GM18498 (cell line): ENCODE data around the gene EIF3D.

Source experiments
- ATAC-seq: cut with Tn5 transposase; IDR thresholded peaks from one replicate; pipeline ENCODE4 v1.9.1; 2021; ENCODE audit warnings: mild to moderate bottlenecking, moderate library complexity; ENCODE audit not compliant: unreplicated experiment

The EIF3D gene

DNA sequence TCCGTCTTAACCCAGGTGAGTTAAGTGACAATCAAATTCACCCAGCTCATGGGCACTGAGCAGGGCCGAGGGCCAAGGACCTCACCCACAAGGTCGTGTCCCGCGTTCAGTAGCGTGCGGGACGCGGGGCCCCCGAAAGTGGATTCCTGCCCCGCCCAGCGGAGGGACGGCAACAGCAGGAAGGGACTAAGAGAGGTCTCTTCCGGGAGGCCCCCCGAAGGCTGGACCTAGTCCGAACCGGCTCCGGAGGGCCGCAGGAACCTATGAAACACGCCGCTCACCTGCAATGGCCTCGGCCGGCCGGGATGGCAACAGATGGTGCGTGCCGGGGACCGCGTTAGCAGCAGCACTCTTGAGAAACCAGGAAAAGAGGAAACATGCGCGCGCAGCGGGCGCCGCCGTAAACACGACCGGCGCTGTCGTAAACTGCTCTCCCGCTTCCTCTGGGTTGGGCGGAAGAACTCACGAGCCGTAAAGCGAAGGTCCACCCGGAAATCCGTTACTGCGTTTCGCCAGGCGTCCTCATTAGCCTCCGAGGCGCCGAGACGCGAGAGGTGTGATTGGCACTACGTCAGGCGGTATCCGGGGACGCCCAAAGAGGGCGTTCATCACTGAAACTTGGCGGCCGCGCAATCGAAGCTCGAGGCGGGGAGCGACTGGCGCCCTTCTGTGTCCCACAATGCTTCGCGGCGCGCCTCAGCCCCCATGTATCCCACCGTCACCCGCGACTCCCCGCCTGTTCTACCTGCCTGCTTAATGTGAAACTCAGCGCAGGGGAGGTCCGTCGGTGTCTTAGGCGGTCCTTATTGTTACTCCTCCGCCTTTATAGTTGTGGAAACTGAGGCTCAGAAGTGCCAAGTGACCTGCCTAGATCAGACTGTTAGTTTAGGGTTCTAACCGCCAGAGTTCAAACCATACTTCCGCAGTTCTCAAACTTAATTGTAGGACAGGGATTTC lies at the start of gene EIF3D:
Gene EIF3D (minus strand): TSS at position 372 of the 957 bp plus-strand sequence. CDS start 3,045 bp downstream, outside the sequence.
- ATAC-seq, result peak; percentile 95

DNA sequence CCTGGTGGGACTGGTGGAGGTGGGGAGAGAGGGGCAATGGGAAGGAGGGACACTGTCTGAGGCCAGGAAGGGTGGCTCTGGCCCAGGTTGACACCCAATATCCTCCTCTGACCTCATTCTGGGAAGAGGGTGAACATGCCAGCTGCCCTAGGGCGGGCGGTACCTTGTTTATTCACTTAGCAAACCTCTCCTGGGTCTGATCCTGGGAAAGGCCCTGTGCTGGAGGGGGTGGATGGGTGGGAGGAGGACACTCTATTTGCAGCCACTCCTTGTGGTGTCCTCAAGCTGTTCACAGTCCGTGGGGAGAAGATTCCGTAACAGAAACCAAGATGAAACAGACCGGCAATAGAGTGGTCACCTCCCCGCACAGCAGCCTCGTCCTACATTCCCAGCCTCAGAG lies 49.7 kb upstream of the EIF3D start:
- no peak for ATAC-seq

GRCh38 chr22:36577019-36577418 lies 48.1 kb upstream of the EIF3D start:
- ATAC-seq, result no peak

DNA sequence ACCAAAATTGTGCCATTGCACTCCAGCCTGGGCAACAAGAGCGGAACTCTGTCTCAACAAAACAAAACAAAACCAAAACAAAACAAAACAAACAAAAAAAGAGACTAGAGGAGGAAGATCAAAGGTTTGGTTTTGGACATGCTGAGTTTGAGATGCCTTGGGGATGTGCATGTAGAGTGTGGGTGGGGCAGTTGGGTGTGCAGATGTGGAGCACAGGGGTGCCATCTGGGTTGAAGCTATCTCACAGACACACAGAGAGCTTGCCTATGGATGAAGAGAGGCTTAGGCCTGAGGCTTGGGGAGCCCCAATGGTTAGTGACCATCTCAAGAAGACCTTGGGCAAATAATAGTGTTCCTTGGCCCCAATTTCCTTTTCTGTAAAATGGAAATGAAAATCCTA lies 45.8 kb upstream of the EIF3D start:
- no peak for ATAC-seq

DNA sequence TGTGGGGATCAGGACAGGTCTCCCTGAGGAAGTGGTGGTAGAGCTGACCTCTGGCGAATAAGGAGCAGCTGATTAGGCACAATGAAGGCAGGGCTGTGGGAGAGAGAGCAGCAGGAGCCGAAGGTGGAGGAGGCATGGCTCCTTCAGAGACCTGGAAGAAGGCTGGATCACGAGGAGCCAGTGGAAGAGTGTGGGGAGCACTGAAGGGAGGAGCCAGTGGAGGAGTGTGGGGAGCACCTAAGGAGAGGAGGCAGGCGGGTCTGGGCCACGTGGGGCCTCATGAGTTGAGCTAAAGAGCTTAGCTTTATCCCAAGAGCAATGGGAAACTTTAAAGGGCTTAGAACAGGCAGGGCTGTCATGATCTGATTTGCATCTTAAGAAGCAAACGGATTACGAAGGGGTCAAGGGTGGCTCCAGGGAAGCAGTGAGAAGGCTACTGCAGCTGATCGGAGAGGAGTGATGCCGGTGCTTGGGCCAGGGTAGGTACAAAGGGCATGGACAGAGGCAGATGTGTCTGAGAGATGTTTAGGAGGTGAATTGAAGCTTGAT lies 44.9 kb upstream of the EIF3D start:
- no peak for ATAC-seq

DNA sequence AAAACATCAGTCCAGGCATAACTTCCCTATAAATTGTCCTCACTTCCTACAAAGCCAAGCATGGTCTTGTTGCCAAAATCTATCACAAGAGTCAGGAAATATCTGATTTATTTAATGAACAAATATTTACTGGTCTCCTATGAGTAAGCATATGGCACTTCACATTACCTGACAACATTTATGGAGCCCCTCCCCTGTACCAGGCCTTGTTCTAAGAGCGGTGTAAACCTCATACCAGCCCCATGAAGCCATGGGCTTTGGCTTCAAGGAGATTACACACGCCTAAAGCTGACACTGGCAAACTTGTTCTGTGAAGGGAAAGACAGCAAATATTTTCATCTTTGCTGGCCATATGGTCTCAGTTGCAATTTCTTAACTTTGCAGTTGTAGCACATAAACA lies 43.0 kb upstream of the EIF3D start:
- no peak for ATAC-seq

DNA sequence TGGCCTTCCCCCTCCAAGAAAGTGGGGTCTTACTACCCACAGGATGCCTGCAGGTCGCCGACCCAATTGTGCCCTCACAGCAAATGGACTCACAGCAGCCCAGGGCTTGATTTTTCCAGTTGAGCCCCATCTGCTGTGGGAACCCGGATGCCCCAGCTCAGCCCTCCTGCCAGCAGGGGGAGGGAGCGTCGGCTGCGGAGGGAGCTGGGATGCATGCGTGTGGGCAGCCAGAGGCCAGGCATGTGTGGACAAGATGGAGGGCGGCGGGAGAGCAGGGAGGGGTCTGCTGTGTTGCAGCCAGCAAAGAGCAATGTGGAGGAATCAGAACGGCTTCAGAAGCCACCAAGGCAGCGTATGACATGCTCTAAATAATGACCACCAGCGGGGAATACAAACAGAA lies 41.0 kb upstream of the EIF3D start:
- no peak for ATAC-seq

DNA sequence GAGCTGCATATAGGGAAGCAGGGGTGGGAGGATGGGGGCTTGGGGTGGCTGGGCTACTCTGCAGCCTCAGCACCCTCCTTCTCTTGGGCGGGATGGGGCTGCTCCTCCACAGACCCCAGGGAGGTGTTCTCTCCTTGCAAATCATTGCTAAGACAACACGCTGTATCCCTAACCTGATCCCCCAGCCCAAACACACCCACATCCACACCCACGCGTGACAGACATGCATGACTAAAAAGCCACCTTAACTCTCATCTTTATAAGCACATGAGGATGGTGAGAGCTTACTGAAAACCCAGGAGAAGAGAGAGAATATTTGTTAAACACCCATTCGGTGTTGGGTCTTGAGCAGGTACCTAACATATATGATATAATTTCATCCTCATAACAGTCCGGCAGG lies 39.9 kb upstream of the EIF3D start:
- no peak for ATAC-seq

DNA sequence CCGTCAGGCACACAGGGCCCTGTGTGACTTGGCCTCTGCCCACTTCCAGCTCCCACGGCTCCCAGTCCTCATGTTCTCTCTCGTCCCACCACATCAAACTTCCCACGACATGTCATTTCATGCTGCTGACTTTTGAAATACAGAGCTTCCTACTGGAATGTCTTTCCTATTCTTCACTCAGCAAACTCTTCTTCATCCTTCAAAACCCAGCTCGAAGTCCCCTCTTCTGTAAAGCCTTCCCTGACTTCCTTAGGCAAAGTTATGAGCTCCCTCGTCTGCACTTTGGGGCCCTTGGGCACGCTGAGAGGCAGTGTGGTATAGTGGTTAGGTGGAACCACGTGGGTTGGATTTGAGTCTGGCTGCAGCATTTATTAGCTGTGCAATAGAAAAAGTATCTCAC lies 37.8 kb upstream of the EIF3D start:
- ATAC-seq, result no peak

GRCh38 chr22:36565686-36566085 lies 36.7 kb upstream of the EIF3D start:
- ATAC-seq, result no peak

- ATAC-seq, result no peak
Observed at GRCh38 chr22:36565159-36565507, 36.2 kb upstream of the EIF3D start.

DNA sequence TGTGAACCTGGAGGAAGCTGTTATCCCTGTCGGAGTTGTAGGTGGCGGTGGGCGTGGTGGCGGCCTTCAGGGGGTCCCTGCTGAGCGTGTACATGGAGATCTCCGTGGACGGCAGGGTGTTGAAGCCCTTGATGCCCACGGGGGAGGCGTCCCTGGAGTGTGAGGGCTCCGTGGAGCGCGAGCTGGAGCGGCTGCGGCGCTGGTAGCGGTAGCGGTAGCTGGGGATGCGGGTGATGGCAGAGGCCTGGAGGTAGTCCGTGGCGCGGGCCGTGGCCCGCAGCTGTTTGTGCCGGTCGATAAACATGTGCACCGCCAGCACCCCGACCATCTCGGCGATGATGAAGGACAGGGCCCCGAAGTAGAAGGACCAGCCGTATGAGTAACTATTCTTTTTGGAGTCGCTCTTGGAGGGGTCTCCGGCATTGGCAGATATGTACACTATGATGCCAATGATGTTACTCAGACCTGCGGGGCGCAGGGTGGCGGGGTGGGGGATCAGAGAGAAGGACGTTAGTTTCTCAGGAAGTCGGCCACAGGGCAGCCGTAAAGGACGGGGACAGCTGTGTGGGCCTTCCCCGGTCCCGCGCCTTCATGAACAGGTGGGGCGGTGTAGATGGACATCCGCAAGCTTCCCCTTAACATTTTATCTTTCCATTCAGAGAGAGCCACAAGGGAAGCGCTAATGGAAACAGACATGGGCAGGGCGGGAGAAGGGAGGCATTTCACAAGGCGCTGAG lies 35.6 kb upstream of the EIF3D start:
- ATAC-seq, result no peak

- ATAC-seq, result no peak
Observed at GRCh38 chr22:36563898-36564297, 34.9 kb upstream of the EIF3D start.

DNA sequence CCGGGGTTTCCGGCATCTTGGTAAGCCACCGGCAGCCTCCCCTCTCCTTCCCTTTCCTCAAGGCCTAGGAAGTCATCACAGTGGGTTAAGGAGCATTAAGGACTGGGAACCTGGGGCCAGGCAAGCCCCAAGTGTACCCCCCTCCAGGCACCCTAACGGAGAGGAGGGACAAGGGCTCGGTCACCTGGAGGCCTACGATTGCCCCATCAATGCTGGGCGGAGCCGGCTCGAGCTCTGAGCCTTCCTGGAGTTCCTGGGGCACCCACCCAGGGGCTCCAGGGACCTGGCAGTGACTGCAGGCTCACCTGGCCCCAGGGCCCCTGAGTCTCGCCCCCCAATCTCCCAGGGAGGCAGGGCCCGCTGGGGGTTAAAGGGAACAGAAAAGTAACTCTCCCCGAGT lies 34.5 kb upstream of the EIF3D start:
- no peak for ATAC-seq

DNA sequence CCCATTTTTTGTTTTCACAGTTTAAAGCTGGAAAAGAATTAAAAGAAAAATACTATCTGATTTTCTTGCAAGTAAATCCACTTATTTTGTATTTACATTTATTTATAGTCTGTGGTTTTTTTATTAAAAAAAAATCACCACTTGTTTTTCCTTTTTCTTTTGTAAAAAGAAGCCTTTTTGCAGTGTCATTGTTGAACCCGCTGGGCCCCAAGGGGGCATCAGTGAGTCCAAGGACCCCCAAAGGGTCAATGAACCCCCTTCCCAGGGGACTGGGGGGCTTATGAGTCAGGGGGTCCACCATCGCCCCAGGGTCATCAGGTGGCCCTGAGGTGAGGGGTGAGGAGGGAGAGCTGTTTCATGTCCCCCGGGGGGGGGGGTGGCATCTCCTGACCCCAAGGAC lies 34.0 kb upstream of the EIF3D start:
- ATAC-seq, result no peak

DNA sequence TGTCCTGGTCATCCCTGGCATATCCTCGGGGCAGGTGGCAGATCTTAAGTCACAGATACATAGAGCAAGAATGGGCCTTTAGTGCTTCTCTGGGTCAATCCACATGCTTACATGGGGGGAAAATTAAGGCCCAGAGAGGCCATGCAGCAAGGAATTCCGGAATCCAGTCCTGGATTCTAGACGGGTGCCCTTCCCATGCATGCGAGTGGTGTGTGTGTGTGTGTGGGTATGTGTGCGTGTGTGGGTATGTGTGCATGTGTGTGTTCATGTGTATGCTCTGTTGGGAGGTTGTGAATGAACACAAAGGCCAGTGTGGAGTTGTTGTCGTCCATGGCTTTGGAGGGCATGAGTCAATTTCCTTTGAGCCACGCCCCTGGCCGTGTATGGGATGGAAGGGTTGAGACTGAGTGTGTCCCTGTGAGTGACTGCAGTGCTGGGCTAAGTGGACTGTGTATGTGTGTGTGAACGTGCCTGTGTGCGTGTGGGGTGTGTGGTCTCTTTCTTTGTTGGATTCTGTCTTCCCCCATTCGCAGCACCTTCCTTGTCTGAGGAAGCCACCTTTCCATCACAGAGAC lies 33.4 kb upstream of the EIF3D start:
- no peak for ATAC-seq

GRCh38 chr22:36561291-36561811 lies 32.4 kb upstream of the EIF3D start:
- ATAC-seq, result no peak

DNA sequence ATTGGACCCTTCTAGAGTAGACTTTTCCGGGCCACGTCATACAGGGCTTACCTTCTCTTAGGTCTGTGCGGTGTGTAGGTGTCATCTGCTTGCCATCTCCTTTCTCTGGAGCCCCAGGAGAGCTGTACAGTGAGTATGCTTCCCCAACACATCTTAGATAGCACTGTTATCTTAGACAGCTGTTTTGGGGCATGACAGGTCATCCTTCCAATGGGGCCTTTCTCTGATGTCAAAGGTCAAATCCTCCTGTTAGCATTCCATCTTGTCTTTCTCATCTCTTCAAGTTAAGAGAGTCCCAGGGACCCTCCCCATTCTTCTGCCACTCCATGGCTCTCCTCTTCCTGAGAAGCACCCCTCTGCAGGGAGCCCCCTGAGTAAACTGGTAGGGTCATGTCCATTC lies 31.0 kb upstream of the EIF3D start:
- ATAC-seq, result no peak

DNA sequence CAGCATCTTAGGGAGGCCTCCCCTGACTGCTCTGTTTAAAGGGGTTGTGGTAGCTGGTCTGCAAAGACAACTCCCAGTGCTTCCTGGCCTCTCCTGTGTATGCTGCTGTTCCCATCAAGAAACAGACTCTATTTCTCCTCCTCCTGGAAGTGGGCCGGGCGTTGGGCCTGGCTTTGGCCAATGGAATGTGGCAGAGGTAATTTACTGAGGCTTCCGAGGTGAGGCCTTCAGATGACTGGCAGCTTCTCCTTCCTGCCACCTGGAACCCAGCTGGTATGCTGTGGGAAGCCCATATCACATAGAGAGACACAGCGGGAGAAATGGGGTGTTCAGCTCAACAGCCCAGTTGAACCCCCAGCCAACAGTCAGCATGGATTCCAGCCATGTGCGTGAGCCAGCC lies 25.1 kb upstream of the EIF3D start:
- no peak for ATAC-seq

GRCh38 chr22:36552289-36552688 lies 23.3 kb upstream of the EIF3D start:
- ATAC-seq, result no peak
